ENCODE data around the gene LMX1A.

LMX1A gene

DNA sequence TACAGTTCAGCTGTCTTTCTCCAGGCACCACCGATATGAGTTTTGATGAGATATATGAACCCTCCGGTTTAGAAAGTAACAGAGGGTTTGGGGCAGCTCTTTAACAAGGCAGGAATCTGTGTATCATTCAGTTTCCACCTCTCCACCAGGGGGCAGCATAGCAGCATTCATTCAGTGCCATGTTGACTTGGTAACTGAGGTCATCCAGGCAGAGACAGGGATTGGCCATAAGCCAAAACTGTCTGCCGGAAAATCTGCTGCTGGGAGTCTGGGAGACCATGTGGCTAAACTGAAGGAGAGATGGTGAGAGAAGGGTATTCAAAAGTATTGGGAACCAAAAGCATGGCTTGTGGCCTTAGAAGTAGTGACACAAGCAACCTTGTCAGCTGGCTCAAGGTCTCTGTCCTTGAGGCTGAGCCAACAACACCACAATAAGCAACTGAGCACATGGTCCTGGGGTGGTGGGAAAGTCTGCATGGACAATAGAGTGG is 98.5 kb downstream of the LMX1A start:
- DNase-seq = peak; percentile 71

DNA sequence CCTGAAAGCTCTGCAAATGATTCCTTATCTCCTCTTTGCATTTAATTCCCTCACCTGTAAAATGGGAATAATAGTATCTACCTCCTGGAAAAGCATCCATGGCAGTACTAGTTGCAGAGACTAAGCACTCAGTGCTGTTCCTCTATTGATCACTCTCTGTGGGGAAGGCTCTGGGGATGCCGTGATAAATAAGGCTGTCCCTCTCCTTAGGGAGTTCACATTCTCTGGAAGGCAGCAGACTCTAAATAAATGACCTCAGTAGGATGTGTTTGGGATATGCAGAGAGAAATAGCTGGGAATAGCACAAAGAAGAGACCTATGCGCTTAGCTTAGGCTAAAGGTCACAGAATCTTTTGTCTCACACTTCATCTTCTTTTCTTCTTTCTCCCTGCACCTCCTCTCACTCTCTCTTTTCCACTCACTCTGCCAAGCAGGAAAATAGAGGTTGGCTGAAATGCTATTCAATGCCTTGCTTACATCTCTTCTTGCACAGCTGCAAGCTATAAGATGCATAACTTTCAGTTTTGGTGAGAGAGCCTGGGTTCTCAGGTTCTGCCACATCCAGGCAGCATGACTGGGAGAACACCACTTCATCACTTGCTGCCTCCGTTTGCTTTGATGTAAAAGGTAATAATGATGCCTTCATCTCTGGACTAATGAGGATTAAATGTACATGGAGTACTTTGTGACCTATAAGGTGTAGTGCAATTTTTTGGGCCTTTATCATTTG is 101.5 kb downstream of the LMX1A start:
- no peak for DNase-seq

DNA sequence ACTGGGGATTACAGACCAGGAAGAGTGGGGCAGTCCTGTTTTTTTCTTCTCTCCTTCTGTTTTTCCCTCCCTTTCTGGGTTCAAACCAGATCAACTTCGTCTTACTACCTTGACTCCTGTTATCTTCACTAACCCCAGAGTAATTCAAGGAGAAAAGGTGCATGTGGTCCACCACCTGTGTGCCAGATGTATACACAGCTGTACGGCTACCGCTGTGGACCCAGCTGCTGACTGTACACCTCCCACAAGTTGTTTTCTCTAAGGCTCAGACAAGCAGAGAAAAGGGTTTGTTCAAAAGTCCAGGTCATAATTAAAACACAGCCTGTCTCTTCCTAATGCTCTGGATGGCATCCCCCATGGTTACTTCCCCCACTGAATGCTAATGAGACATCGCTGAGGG is 102.1 kb downstream of the LMX1A start:
- DNase-seq = no peak

DNA sequence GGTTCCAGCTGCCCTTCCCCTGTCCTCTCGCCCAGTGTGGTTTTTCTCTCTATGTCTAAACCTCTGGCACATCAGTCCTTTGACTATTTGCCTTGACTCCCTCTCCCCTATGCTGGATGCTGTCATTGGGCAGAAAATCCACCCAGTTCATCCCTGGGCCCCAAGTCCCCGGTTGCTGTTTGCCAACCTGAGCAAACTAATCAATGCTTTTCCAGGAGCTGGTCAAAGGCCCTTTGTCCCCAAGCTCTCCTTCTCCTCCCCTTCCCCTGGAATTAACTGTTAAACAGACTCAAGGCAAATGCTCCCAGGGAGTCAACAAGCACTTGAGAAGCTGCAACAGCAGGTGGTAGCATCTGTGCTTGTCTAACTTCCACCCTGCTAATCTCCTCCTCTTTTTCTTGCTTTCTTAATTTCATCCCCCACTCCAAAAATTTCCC is 102.7 kb downstream of the LMX1A start:
- DNase-seq = no peak

DNA sequence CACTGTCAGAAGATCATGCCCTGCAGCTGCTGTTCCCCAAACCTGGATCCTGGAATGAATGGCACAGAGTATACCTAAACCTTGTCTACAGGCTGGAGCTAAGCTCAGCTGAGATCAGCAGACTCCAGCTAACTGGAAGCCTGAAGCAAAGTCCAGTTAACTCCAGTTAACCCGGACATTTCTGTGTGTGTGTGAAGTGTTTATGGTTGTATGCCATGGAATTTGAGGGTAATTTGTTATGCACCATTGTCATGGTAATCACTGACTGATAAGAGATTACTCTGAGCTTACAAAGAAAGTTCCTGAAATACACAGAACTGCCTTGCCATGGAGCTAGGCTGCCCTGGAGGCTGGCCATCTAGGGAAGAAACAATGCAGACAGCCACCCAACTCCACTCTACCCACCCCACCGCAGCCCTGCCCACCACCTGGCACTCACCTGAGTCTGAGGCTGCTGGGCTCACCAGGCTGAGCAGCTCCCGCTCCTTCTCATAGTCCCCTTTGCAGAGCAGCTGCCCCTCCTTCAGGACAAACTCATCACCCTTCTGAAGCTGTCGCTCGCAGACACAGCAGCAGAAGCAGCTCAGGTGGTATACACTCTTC is 107.4 kb downstream of the LMX1A start:
- DNase-seq = no peak

DNA sequence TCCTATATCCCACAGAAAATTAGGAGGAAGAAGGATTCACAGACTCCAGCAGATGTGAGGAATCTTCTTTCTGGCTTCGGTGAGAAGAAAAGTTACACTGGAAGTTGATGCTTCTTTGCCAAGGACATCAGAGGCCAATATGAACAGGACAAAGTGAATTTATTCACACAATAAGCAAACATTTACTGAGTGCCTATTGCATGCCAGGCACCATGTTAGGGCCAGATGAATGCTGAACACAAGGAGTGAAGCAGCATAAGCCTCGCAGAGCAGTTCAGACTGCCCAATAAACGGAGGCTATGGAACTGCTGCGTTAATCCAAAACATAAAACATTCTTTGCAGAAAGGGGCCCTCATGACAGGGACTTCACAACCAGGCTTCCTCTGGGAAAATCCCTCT is 114.6 kb downstream of the LMX1A start:
- no peak for DNase-seq

DNA sequence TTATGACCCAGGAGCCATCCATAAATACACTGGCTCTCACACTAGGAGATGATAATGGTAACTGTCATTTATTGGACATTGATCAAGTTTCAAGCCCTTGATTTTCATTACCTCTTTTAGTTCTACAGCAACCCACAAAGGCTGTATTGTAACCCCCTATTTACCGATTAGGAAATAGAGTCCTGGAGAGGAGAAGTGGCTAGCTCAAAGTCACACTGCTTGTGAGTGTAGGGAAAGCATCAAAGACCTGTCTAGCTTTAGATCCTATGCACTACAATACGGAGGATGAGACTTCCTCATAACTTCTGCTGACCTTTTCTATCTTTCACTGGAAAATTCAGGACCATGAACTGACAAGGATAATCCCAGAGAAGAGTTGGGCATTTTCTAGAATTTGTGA is 115.2 kb downstream of the LMX1A start:
- no peak for DNase-seq

DNA sequence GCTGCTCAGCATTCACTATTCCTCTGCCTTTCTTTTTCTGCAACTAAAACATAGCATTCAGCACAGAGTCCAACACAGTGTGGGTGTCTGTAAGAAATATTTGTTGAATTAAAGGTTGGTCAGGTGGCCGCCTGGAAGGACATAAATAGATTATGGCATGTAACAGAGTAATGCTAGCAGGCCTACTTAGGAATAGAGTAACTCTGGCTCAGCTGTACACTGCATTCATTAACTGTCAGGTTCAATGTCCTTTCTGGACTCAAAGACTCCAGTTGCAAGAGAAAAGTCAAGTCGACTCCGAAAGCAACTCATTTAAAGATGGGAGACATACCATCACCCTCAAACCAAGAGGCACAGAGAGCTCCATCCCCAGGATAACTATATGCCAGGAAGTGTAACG is 116.0 kb downstream of the LMX1A start:
- no peak for DNase-seq

DNA sequence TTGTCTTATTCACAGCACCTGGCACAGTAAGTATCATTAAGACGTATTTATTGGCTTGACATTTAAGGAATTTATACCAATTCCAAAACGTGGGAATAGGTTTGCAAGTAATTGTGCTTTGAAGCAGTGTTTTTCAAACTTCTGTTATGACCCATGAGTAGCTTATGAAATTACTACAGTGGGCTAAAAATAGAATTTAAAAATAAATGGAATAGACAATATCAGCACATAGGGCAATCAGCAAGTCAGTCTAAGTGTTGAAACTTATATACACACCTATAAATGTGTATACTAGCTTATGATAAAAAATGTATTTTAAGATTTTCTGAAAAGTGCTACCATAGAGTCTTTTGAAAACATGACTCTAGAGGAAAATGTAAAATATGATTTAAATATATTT is 116.6 kb downstream of the LMX1A start:
- no peak for DNase-seq

DNA sequence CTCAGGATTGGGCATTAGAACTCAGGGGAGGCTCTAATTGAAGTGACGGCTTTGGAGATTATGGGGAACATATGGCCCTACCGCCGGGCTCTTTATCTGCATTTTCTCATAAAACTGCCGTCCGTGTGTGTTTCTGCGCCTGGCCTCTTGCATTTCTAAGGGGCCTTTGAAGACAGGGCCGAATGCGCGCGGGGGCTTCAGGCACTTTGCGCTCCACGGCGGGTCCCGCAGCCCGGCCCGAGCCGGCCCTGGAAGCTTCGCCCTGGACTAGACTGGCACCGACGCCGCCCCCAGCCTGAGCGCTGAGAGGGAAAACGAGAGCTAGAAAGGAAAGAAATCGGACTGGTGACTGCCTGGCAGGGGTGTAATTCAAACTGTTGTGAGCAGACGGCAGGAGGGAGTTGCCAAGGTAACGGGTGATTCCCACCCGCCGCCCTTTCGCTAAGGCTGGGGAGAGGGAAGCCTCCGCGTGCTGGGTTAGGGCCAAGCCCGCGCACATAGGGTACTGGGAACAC is 120.7 kb downstream of the LMX1A start:
- no peak for DNase-seq

DNA sequence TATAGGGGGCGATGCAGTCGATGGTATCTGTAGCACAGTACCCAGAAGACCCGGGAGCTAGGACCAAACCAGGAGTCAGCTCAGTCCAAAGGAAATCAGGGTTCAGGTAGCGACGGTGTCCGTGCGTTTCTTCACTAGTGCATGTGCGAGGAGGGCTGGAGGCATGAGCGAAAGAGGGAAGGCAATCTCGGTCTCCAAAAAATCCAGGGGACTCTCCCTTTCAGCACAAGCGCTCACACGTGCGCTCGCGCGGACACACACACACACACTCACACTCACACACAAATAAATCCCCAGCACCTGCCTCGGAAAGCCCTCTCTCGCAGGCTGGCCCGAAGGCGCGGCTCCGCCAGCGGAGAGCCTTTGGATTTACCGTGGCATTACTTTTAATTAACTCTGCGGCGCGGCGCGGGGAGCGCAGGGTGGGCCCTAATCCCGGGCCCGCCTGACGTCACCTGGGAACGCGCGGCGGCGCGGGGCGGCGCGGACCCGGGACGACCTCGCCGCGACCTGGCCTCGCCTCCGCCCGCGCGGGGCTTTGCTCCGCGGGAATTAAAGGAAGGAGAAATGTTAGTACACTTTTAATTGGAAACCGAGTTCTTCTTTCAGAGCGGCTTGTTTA is 121.2 kb downstream of the LMX1A start:
- DNase-seq = no peak

DNA sequence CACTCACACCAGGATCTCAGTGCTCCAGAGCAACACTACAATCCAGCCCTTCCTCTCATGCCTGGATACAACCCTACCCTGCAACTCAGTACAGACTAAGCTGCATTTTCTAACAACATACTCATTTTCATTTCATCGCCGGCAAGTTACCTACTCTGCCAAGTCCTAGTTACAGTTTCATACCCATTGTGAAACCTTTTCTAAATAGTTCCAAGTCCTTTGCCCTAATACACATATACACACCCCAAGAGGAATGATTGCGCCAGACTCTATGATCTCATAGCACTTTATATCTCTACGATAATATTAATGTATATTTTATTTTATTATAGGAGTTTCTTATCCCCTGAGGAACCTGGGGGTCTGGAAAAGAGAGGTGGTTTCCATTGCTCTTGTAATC is 122.4 kb downstream of the LMX1A start:
- no peak for DNase-seq

DNA sequence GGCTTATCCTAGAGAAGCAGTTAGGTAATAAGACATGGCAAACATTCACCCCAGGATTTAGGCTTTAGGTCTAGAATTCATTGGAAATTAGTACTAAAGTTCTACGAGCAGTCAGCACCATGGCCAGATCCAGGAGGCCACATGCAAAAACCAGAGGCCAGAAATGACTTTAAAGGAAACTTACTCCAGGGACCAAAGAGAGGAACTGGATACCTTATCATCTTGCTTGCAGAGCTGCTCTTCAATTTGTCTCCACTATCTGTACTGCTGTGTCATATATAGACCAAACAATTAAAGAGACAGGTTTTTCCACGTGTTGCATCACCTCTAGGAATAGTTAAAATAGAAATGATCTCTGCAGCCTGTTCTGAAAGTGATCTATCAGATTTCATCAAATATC is 127.8 kb downstream of the LMX1A start:
- DNase-seq = no peak

DNA sequence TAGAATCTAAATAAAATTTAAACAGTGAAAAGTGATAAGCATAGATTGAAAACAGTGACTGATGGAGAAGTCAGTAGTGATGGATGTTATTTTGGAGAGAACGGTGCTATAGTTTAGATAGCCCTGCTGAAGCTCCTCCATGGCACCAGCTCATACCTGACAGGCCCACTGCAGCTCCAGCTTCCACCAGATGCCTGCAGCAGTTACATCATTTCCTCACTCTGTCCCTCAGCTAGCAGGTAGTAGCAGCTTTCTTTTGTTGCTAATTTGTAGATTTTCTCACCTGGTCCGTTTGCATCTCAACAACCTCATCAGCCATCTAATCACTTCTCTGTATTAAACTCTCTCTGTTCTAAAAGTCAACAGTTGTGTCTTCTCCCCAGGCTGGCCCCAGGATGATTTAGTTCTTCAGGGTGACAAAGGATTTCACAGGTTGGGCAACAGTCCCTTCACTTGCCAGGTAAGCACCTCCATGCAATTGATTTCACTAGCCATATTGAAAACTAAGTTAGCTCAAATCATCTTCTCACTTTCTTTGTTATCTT is 128.3 kb downstream of the LMX1A start:
- DNase-seq = no peak

DNA sequence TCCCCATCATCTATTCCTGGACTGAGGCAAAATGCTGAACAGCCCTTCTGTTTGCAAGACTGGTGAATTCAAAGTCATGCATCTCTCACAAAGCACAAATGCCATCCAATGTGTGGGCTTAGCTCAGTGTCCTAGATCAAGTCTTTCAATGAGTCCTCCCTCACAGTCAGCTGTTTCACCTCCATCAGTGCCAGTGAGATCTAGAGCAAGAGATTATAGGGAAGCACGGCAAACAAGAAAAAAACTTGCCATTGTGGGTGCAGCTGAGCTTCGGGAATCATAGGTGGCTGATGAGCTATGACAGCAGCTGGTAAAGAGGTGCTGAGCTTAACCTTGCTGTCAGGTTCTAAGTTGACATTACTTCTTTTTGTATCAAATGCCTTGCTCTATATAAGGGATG is 130.2 kb downstream of the LMX1A start:
- DNase-seq = no peak

DNA sequence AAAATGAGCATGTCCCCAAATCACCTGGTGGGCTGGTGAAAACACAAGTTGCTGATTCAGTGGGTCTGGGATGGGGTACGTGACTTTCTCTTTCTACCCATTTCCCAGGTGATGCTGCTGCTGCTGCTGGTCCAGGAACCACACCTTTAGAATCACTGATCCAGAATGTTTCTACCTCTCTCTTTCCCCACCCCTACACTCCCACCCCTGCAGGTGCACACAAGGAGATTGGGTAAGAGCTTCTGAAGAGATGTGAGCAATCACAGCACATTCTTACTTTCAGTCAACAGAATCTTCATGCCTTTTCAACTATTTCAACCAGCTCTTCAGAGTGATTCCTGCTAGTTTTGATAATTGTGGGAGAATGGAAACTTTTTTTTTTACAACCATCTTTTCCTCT is 130.9 kb downstream of the LMX1A start:
- no peak for DNase-seq

DNA sequence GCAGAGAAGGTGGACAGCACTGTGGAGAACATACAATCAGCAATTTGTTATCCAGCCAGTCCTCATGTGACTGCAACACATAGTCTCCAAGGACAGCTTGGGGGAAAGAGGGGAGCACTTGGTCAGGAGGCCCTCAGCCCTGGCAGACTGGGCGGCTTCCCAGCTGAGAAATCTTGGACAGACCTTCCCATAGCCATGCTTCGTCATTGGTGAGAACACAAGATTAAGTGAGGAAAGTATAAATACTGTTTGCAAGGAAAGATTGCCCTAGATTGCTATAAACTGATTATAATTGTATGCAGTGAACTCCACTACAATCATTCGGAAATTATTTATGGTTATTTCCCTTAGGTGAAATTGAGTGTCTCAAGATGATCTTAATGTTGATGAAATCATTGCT is 131.5 kb downstream of the LMX1A start:
- DNase-seq = no peak

DNA sequence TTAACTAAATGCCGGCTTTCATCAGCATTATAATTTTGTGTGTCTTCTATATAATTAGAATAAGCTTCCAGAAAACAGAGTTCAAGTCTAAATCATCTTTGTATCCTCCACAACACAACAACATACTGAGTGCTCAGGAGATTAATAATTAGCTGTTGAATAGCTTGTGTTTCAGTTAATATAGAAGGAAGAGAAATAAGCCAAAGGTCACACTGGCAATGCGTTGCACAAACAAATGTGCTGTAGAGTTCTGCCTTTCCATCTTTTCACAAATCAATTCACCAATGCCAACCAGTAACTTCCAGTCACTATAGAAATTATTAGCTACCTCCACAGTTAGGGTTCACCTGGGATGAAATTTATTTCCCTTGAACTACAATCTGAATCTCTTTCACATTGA is 132.0 kb downstream of the LMX1A start:
- DNase-seq = no peak

DNA sequence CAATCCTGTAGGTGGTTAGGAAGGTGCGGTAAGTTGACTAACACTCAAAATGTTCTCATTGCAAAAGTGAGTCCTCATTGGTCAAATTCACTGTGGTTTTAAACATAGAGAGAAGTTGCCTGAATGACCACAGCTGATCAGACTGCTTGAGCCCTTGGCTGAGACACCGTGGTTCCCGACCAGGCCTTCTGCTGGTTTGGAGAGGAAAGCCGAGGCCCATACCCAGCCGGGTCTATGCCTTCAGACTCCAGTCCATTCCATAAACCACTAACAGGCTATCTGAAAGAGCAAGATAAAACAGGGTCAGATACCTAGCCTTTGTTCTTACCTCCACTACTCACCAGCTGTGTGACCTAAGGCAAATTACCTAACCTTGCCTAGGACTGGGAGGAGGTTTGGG is 133.9 kb downstream of the LMX1A start:
- no peak for DNase-seq

DNA sequence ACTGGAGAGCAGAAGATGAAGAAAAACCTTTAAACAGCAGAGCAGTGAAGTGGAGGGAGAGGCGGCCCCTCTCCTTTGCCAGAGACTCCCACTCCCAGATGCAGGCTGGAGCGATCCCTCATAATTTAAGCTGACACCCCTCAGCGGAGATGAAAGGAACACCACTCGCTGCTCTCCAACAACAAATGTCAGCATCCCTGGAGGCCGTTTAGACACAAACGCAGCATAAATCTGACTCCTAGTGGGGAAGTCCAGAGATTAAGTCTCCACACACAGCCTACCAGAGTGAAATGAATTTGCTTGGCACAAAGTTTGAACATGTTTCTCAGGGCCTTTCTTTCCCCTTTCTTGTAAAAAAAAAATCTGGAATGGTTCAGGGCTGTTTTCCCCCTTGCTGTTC is 137.8 kb downstream of the LMX1A start:
- no peak for DNase-seq

DNA sequence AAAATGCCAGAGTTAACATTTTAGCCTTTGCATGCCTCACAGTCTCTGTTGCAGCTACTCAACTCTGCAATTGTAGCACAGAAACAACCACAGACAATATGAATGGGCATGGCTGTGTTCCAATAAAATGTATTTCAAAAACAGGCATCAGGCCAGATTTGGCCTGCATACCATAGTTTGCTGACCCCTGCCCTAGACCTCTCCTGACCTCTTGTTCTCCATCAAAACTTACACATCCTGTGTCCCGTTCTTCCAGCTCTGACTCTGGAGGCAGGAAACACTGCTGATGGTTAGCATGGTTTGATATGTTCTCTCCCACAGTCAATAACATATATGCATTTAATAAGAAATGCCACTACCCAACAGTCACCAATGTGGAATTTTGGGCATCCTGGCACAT is 138.6 kb downstream of the LMX1A start:
- DNase-seq = no peak

DNA sequence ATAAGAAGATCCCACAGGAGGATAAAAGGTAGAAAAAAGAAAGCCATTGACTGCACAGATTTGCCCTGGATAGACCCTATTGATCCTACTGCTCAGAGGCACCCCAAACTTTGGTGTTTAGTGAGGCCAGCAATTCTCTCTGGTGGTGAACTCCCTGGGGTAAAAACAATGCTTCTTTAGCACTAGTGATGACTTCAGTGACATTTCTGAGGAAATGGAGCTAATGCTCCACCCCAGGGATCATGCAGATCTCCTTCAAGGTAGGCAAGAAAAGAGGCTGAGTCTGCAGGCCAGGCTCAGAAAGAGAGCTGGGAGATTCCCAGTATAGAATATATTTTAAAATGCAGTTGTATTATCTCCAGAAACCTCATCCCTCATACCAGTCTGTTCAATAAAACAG is 140.3 kb downstream of the LMX1A start:
- DNase-seq = no peak

DNA sequence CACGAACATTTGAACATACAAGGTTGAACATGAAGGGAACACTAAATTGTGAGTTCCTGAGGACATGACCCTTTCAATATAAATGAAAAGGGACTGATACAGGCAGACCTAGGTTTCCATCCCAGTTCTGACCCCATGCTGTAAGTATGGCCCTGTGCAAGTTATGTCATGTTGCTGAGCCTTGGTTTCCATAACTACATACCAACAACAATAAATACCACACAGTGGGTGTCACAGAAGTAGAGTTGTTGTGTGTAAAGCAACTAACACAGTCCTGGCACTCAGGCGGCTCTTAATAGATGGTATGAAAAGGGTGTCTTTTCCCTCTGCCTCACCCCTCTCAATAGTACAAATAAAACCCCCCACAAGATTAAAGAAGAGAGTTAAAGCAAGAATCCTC is 140.8 kb downstream of the LMX1A start:
- no peak for DNase-seq

DNA sequence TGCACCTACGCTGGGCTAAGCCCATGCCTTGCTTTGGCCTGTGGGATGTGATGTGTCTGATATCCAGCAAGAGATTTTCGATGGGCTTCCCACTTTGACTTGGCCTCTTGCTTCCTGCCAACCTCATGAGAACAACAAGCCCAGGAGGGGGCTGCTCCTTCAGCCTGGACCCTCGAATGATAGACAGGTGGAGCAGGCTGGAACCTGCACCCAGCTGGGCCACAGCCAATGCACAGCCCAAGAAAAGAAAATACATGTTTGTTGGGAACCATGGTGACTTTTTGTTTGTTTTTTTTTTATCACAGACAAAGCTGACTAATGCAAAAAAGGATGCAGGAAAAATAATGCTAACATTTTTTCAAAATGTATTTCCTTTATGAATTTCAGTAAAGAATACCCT is 144.3 kb downstream of the LMX1A start:
- no peak for DNase-seq

Measured in RPMI8226 (cell line).